Peyer's patch (tissue), 4 donors: ENCODE measurements around the gene CTRB2.

Source experiments
- POLR2A ChIP-seq, 2 donors: fragments of 450-650 bp; IDR thresholded peaks; one replicate each; pipeline ENCODE4 v1.5.1; 2017; ENCODE audit warnings: antibody characterized with exemption in 2 of 2, mild to moderate bottlenecking in 2 of 2, moderate library complexity in 2 of 2
- TF ChIP-seq, protein P1 (sequence below), 6 experiments: fragments of 450-650 bp in 4 of 6; fragments of 200-600 bp in 2 of 6; sonication (generic) in 1 of 6; IDR thresholded peaks; one replicate each; pipeline ENCODE4 v1.5.1; 2017 to 2019; ENCODE audit warnings: antibody characterized with exemption in 6 of 6, mild to moderate bottlenecking in 3 of 6, moderate library complexity in 1 of 6

DNA sequence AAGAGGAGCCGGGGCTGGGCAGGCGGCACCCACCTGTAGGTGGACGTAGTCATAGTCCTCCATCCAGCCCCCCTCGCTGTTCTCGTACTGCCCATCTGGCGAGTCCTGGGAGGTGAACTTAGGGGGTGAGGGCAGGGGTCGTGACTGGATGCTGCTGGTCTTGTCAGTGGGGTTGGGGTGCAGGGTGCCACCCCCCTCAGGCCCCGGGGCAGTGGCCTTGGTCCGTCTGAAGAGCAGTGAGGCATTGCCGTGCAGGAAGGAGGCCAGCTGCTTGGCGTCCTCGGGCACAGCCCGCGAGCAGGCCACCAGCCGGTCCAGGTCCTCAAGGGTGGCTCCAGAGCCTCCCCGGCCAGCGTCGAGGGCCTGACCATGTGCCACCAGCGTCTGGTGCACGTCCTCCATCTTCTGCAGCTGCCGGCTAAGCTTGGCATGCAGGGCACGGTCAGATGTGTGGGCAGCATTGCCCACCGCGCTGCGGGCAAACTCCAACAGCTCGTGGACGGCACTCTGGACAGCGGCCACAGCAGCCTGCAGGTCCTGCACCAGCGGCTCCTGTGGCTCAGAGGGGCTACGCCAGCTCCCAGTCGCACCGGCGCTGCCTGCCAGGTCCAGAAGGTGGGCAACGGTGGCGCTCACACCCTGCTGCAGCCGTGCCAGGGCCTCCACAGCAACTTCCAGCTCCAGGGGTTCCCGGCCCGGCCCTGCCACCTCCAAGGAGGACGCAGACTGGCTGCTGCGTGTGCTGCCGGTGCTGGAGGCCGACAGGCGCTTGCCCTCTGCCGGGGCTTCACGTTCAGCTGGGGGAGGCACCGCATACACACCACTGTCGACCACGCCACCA, 28.1 kb upstream of the CTRB2 start:
- TF ChIP-seq, protein P1, sequence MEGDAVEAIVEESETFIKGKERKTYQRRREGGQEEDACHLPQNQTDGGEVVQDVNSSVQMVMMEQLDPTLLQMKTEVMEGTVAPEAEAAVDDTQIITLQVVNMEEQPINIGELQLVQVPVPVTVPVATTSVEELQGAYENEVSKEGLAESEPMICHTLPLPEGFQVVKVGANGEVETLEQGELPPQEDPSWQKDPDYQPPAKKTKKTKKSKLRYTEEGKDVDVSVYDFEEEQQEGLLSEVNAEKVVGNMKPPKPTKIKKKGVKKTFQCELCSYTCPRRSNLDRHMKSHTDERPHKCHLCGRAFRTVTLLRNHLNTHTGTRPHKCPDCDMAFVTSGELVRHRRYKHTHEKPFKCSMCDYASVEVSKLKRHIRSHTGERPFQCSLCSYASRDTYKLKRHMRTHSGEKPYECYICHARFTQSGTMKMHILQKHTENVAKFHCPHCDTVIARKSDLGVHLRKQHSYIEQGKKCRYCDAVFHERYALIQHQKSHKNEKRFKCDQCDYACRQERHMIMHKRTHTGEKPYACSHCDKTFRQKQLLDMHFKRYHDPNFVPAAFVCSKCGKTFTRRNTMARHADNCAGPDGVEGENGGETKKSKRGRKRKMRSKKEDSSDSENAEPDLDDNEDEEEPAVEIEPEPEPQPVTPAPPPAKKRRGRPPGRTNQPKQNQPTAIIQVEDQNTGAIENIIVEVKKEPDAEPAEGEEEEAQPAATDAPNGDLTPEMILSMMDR (IDR thresholded peaks at IDR 0.05) = no peak
- no peak for TF ChIP-seq POLR2A (IDR thresholded peaks at IDR 0.05)
